Measurements from ENCODE around the gene GAGE12E. TPM values are rescaled to one million over a fixed set of nuclear protein-coding genes. Genes with fewer than 3 reads are reported as not detected.
"Not testable (repeated sequence)": the region's sequence is repeated elsewhere in the genome, so short reads cannot be mapped to it uniquely, and the experiment has no call there.

The GAGE12E gene, protein sequence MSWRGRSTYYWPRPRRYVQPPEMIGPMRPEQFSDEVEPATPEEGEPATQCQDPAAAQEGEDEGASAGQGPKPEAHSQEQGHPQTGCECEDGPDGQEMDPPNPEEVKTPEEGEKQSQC
- polyA plus RNA-seq (ENCODE audit: insufficient read length) = not detected

DNA sequence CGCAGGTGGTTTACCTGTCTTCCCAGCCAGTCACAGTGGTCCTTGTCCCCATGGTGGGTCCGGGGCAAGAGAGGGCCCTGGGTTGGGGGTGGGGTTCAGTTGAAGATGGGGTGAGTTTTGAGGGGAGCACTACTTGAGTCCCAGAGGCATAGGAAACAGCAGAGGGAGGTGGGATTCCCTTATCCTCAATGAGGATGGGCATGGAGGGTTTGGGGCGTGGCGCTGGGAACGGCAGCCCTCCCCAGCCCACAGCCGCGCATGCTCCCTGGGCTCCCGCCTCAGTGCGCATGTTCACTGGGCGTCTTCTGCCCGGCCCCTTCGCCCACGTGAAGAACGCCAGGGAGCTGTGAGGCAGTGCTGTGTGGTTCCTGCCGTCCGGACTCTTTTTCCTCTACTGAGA lies at the start of gene GAGE12E:
Gene GAGE12E, plus strand, starts transcription at position 301 of the 400 bp plus-strand sequence. CDS start 1,155 bp downstream, outside the sequence.
- DNase-seq = not testable (repeated sequence)

DNA sequence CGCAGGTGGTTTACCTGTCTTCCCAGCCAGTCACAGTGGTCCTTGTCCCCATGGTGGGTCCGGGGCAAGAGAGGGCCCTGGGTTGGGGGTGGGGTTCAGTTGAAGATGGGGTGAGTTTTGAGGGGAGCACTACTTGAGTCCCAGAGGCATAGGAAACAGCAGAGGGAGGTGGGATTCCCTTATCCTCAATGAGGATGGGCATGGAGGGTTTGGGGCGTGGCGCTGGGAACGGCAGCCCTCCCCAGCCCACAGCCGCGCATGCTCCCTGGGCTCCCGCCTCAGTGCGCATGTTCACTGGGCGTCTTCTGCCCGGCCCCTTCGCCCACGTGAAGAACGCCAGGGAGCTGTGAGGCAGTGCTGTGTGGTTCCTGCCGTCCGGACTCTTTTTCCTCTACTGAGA lies 19.2 kb upstream of the GAGE12E start, which contains the start of gene GAGE12C:
Gene GAGE12C, plus strand, starts transcription at position 301 of the 400 bp plus-strand sequence. CDS start 1,155 bp downstream, outside the sequence.
- not testable (repeated sequence) for DNase-seq

GRCh38 chrX:49541433-49541832 lies 9.7 kb upstream of the GAGE12E start, which contains the start of gene GAGE12D:
Gene GAGE12D (plus strand): TSS chrX:49541733. CDS start chrX:49542888, 1,155 bp downstream.
- not testable (repeated sequence) for DNase-seq

GRCh38 chrX:49560542-49560941 lies 9.5 kb downstream of the GAGE12E start, which contains the start of gene GAGE12F:
Gene GAGE12F (plus strand): TSS chrX:49560842. CDS start chrX:49561997, 1,155 bp downstream.
- DNase-seq = not testable (repeated sequence)

- not testable (repeated sequence) for DNase-seq
These were observed 17.6 kb downstream of the GAGE12E start for GRCh38 chrX:49568728-49569127.

GRCh38 chrX:49569152-49569551 lies 18.1 kb downstream of the GAGE12E start:
- DNase-seq = not testable (repeated sequence)

GRCh38 chrX:49570100-49570499 lies 19.0 kb downstream of the GAGE12E start, which contains the start of gene GAGE12G:
Gene GAGE12G (plus strand): TSS chrX:49570400. CDS start chrX:49571555, 1,155 bp downstream.
- not testable (repeated sequence) for DNase-seq

- DNase-seq = not testable (repeated sequence)
These were observed 28.6 kb downstream of the GAGE12E start, which contains the start of gene GAGE12H for GRCh38 chrX:49579649-49580048. Gene GAGE12H (plus strand): TSS chrX:49579949. CDS start chrX:49581104, 1,155 bp downstream.

GRCh38 chrX:49589196-49589595 lies 38.1 kb downstream of the GAGE12E start, which contains the start of gene GAGE2A:
Gene GAGE2A (plus strand): TSS chrX:49589496. CDS start chrX:49590651, 1,155 bp downstream.
- DNase-seq = not testable (repeated sequence)

GRCh38 chrX:49589769-49590478 lies 38.8 kb downstream of the GAGE12E start:
- DNase-seq = not testable (repeated sequence)

- not testable (repeated sequence) for DNase-seq
These were observed 39.4 kb downstream of the GAGE12E start for GRCh38 chrX:49590488-49590887.

DNA sequence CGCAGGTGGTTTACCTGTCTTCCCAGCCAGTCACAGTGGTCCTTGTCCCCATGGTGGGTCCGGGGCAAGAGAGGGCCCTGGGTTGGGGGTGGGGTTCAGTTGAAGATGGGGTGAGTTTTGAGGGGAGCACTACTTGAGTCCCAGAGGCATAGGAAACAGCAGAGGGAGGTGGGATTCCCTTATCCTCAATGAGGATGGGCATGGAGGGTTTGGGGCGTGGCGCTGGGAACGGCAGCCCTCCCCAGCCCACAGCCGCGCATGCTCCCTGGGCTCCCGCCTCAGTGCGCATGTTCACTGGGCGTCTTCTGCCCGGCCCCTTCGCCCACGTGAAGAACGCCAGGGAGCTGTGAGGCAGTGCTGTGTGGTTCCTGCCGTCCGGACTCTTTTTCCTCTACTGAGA lies 47.6 kb downstream of the GAGE12E start, which contains the start of gene GAGE1:
Gene GAGE1, plus strand, starts transcription at position 301 of the 400 bp plus-strand sequence. CDS start 1,155 bp downstream, outside the sequence.
- DNase-seq = not testable (repeated sequence)

Other genes with a start within 250 kb of the GAGE12E start
- not detected for gene GAGE10, start 247.6 kb upstream of the GAGE12E start, polyA plus RNA-seq (ENCODE audit: insufficient read length)
- gene GAGE12J, start 229.3 kb upstream of the GAGE12E start, polyA plus RNA-seq (ENCODE audit: insufficient read length) = not detected
- gene GAGE13, start 219.7 kb upstream of the GAGE12E start, polyA plus RNA-seq (ENCODE audit: insufficient read length) = not detected
- gene GAGE12C, start 19.1 kb upstream of the GAGE12E start, polyA plus RNA-seq (ENCODE audit: insufficient read length) = not detected
- not detected for gene GAGE12D, start 9.6 kb upstream of the GAGE12E start, polyA plus RNA-seq (ENCODE audit: insufficient read length)
- not detected for gene GAGE12F, start 9.6 kb downstream of the GAGE12E start, polyA plus RNA-seq (ENCODE audit: insufficient read length)
- gene GAGE12G, start 19.1 kb downstream of the GAGE12E start, polyA plus RNA-seq (ENCODE audit: insufficient read length) = not detected
- not detected for gene GAGE12H, start 28.7 kb downstream of the GAGE12E start, polyA plus RNA-seq (ENCODE audit: insufficient read length)
- gene GAGE2A, start 38.2 kb downstream of the GAGE12E start, polyA plus RNA-seq (ENCODE audit: insufficient read length) = not detected
- not detected for gene GAGE1, start 47.7 kb downstream of the GAGE12E start, polyA plus RNA-seq (ENCODE audit: insufficient read length)
- gene PAGE1, start 144.7 kb downstream of the GAGE12E start, polyA plus RNA-seq (ENCODE audit: insufficient read length) = not detected